CD4-positive, alpha-beta T cell treated with Interleukin-17A for 1 hour (primary cell): ENCODE results near the gene SMAD4.

Experiments used
- DNase-seq: peaks from one replicate; pipeline ENCODE4 v3.0.0-alpha.2; 2020

Gene SMAD4

DNA sequence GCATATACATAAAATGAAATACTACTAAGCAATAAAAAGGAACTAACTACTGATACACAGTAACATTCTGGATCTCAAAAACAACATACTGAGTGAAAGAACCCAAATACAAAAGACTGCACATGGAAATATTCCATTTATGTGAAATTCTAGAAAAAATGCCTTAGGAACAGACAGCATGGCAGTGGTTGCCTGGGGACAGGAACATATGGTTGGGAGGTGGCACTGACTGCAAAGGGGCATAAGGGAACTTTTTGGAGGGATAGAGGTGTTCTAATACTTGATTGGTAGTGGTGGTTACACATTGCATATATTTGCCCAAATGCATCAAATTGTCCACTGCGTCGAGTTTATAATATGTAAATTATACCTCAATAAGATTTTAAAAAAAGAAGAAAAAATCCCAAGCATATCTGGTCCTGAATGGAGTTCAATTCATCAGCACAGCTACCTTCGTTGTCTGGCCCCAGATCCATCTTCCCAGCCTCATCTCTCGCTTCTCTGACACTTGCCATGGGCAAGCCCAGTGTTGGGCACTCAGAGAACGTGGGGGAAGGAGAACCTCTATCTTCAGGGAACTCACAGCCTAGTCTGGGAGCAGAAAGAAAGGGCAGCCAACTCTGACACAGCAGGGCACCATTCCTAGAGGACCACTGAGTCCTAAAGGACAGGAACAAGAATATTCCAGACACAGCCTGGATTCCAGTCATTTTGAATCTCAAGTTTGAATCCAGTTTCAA, 8.6 kb upstream of the SMAD4 start:
- DNase-seq, result no peak

DNA sequence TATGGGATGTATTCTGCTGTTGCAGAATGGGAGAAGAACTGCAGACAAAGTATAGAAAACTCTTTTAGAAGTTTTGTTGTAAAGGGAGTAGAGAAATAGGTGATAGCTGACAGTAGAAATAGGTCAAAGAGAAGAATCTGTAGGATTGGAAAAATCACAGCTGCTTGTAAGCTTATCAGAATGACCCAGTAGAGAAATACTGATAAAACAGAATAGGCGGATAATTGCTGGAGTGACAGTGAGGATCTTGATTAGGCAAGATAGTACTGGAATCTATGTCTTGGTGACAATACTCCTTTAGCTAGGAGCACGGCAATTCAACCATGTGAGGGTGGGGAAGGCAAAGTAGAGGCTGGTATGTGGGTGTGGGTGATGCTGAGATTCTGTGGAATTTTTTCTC, 4.5 kb upstream of the SMAD4 start:
- DNase-seq, result no peak

DNA sequence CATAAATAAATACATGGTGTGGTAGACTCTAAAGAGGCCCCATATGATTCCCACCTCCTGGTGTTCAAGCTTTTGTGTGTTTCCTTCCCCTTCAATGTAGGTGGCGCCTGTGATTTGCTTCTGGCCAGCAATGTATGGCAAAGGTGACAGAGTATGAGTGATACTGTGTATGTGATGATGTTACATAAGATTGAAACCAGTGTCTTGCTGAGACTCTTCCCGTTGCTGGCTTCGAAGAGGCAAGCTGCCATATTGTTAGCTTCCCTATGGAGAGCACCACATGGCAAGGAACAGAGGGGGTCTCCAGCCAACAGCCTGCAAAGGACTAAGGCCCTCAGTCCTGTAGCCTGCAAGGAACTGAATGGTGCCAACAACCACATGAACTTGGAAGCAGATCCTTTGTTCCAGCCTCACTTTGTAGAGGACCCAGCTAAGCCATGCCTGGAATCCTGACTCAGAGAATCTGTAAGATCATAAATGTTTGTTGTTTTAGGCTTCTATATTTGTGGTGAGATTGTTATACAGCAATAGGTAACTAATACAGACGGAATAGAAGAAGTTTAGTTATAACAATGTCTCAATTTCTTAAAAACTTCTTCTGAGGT, 1.7 kb upstream of the SMAD4 start:
- peak; percentile 18 for DNase-seq

- no peak for DNase-seq
Observed at GRCh38 chr18:51029378-51029693, 677 bp upstream of the SMAD4 start.

DNA sequence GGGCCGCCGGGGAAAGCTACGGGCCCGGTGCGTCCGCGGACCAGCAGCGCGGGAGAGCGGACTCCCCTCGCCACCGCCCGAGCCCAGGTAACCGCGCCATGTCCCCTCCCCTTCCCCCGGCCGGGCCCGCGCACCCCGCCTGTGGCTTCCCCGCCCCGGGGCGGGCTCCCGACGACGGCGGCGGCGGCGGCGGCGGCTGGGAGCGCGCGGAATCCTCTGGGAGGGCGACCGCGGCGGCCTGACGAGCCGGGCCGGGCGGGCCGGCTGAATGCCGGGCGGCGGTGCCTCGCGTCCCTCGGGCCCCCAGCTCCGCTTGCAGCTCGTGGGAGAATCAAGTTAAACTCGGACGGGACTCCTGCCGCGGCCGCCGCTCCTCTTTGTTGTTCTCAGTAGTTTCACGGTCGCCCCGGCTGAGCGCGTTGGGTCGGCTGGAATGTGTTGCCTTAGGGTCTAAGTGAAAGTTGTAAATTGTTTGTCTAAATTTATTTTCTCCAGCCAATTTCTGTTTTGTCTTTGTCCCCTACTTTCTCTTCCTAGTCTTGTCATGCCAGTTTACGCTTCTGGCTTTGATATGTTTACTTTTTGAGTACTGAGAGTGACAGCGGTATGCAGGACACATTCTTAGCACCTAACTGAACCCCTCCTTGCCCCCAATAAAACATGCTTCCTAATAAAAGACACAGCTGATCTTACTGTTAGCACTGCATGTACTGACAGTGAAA, 685 bp downstream of the SMAD4 start:
- peak; percentile 70 for DNase-seq

GRCh38 chr18:51032193-51032592, 2.2 kb downstream of the SMAD4 start:
- no peak for DNase-seq

- no peak for DNase-seq
Observed at GRCh38 chr18:51037230-51037629, 7.2 kb downstream of the SMAD4 start.

DNA sequence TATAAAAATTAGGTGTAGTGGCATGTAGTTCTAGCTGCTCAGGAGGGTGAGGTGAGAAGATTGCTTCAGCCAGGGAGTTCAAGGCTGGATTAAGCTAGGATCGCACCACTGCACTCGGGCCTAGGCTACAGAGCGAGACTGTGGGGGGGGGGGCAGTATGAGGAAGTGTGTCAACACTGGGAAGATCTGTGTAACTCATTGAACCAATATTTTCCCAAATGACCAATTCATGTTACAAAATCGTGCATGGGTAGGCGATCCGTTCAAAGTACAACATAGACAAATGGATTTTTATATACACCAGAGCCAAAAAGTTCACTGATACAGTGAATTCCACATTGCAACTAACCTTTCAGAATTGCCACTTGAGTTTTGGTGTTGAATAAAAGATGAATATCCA, 8.1 kb downstream of the SMAD4 start:
- DNase-seq, result no peak

GRCh38 chr18:51039138-51040112, 9.4 kb downstream of the SMAD4 start:
- DNase-seq, result no peak

GRCh38 chr18:51041677-51042352, 11.8 kb downstream of the SMAD4 start:
- DNase-seq, result no peak

GRCh38 chr18:51044928-51045585, 15.0 kb downstream of the SMAD4 start:
- no peak for DNase-seq

DNA sequence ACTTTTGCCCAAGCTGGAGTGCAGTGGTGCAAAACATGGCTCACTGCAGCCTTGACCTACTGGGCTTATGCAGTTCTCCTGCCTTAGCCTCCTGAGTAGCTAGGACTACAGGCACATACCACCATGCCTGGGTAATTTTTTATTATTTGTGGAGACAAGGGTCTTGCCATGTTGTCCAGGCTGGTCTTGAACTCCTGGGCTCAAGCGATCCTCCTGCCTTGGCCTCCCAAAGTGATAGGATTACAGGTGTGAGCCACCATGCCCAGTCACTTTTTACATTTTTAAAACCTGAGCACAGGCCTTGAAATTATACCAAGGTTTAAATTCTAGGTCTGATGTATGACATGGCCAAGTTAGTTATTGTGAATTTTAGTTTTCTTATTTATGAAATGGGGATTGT, 18.2 kb downstream of the SMAD4 start:
- DNase-seq, result no peak

DNA sequence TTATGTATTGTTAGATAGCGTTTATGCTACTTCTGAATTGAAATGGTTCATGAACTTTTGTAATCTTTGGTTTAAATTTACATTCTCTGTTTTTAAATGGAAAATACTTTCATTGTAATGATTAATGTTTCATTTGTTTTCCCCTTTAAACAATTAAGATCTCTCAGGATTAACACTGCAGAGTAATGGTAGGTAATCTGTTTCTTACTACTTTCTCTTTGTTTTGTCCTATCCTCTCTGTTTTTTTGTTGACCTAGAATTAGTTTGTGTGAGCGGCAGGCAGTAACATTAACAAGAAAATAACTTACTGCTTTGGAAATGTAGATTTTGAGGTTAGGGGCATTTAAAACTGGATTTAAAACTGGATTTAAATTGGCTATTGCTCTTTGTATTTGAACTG, 19.1 kb downstream of the SMAD4 start:
- DNase-seq, result no peak

DNA sequence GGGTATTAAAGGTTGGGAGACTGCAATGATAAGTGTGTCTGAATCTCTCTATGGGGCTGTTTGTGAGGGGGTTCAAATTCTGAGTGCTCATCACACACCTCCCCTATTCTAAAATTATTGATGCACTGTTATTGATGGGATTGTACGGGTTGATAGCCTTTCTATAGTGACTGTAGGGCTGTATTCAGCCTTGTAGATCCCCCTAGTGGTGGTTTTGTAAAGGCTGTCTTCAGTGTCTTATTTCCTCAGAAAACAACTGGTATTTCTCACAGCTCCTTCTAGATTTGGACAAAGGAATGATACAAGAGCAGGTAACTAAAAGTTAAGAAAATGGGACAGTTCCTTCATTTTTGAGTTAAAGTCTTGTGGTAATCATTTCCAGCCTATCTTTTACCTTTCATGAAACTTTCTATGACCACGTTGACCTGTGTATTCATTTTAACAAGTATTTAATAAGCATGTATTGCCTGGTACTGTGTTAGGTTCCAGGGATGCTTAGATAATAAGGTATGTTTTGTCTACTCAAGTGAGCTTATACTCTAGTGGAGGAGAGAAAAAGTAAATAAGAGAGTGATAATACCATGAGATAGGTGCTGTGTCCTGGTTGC, 21.2 kb downstream of the SMAD4 start:
- peak; percentile 72 for DNase-seq

DNA sequence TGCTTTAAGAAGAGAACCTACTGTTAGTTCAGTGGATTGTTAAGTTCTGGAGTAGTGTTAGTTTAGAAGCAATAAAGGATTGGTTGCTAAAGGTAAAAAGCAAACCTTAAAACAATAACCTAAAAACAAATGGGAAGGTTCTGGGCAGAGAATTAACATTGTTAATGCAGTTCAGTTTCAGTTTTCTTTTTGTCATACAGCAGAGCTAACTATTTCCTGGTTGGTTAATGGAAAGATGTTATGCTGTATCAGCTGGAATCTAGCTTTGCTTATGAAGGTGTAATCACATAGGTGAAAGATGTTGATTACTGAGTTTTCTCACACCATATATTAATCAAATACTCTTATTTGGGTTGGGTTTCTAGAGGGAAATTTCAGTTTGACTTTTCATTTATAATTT, 23.8 kb downstream of the SMAD4 start:
- DNase-seq, result peak; percentile 37

GRCh38 chr18:51054764-51055163, 24.8 kb downstream of the SMAD4 start:
- DNase-seq, result no peak

- no peak for DNase-seq
Observed at GRCh38 chr18:51059969-51060368, 30.0 kb downstream of the SMAD4 start.

- DNase-seq, result no peak
Observed at GRCh38 chr18:51064256-51064655, 34.2 kb downstream of the SMAD4 start.

- DNase-seq, result no peak
Observed at GRCh38 chr18:51066273-51066672, 36.3 kb downstream of the SMAD4 start.

- no peak for DNase-seq
Observed at GRCh38 chr18:51068105-51068504, 38.1 kb downstream of the SMAD4 start.

DNA sequence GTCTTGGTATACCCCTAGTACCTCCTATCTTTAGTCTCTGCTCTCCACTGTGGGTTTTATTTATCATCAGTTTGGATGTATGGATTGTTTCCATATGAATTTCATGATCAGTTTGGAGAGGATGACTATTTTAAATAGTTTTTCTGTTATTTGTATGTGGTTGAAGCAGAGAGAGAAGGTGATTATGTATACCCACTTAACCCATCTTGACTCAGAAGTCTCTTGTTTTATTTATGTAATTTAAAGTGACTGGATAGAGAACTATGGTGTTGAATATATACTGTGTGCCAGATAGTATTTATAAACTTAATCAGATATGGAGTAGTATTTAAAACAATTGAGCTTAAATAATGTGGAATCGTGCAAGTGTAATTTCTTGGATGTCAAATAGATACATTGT, 39.9 kb downstream of the SMAD4 start:
- DNase-seq, result no peak

DNA sequence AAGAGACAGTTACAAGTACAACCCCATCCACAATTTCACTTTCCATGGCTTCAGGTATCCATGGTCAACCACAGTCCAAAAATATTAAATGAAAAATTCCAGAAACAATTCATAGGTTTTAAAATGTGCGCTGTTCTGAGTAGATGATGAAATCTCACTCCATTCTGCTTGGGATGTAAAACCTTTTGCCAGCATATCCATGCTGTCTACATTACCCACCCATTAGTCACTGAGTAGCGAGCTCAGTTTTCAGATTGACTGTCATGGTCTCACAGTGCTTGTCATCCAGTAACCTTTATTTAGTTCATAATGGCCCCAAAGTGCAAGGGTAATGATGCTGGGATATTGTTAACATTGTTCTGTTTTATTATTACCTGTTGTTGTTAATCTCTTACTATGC, 40.5 kb downstream of the SMAD4 start:
- DNase-seq, result no peak
